Epithelial cell of proximal tubule (primary cell): ENCODE data around the gene PAK5. TPM values are rescaled to one million over a fixed set of nuclear protein-coding genes. Genes with fewer than 3 reads are reported as not detected.

ENCODE experiments used
- DNase-seq: peaks from one replicate; pipeline ENCODE4 v3.0.0-alpha.2; 2011; ENCODE audit warnings: low read depth
- H3K4me3 ChIP-seq: 2 replicates; pipeline ENCODE4 v1.5.1; 2011; ENCODE audit warnings: low read depth, mild to moderate bottlenecking, low read length
- CTCF ChIP-seq: conservative IDR thresholded peaks from 2 replicates; pipeline ENCODE4 v1.5.1; 2012; ENCODE audit warnings: low read depth, mild to moderate bottlenecking, low read length
- total RNA-seq: library from RNA; depleted of rRNA; stranded (reverse); fragments of >200 nt; gene quantifications from 2 replicates; pipeline ENCODE4 v1.2.3, GENCODE V29; 2015

PAK5 gene
- total RNA-seq, 1 donor from 2014 or later, result not detected

GRCh38 chr20:9594284-9594875 is 244.5 kb downstream of the PAK5 start:
- DNase-seq, result no peak
- no peak for TF ChIP-seq CTCF
- H3K4me3 ChIP-seq, result no peak overlapping the region

GRCh38 chr20:9592419-9592818 is 246.5 kb downstream of the PAK5 start:
- no peak for DNase-seq
- H3K4me3 ChIP-seq, result no peak overlapping the region
- no peak for TF ChIP-seq CTCF

- no peak overlapping the region for H3K4me3 ChIP-seq
- no peak for TF ChIP-seq CTCF
- no peak for DNase-seq
Measured at GRCh38 chr20:9591080-9591479, 247.8 kb downstream of the PAK5 start.

GRCh38 chr20:9590189-9590588 is 248.7 kb downstream of the PAK5 start:
- H3K4me3 ChIP-seq, result no peak overlapping the region
- DNase-seq, result no peak
- TF ChIP-seq CTCF, result no peak

GRCh38 chr20:9588706-9589105 is 250.2 kb downstream of the PAK5 start:
- DNase-seq, result no peak
- TF ChIP-seq CTCF, result no peak
- H3K4me3 ChIP-seq, result no peak overlapping the region

- no peak overlapping the region for H3K4me3 ChIP-seq
- no peak for DNase-seq
- no peak for TF ChIP-seq CTCF
Measured at GRCh38 chr20:9583151-9583550, 255.7 kb downstream of the PAK5 start.

GRCh38 chr20:9582137-9582536 is 256.7 kb downstream of the PAK5 start:
- DNase-seq, result no peak
- no peak overlapping the region for H3K4me3 ChIP-seq
- no peak for TF ChIP-seq CTCF
